ENCODE measurements around the gene APRT.
A peak's percentile ranks its signal among the peaks of the same experiment; 100 is the strongest.

The APRT gene

DNA sequence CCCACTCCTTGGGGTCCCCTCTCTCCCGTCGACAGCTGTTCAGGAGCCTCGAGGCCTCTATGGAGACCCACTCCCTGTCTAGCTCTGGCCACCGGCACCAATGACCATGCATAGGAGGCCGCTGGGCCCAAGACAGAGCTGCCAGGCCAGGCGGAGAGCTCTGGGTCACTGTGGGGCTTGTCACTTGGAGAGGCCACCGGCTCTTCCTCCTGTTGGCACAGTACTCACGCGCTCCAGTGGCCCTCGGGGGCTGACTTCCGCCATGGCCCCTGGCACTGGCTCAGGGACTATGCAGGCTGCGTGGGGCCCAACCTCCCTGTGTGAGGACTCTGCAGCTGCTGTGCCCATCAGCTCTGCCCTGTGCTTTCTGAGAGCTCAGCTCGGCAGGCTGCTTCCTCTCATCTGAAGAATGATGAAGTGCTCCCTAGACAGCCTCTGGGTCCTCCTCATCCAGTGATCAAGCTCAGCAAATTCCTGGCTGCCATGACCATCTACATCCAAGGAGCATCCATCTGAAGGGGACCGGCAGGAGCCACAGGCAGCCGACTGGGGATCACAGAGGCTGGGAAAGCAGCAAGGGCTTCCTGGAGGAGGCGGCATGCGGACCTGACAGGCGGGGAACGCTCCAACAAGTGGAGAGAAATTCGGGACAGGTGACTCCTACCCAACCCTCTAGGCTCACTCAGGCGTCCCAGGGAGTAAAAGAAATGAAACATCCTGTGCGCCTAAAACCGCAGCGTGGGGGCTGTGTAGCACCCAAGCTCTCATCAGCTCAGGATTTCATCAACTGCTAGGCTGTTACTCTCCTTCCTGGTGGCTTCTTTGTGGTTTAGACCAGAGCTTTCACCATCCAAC is 28.2 kb upstream of the APRT start:
- no peaks in the 10 kb centered on the region for H3K27me3 ChIP-seq (ENCODE audit: insufficient read depth, low read length, poor library complexity)
- WGBS (ENCODE audit: extremely low coverage, insufficient coverage, low lambda C conversion rate), result no CpG with 5 or more reads among the region's 24 CpGs
- H3K23ac ChIP-seq (ENCODE audit: low read length), result no peak overlapping the region
- no peak overlapping the region for H3K9ac ChIP-seq (ENCODE audit: low read length)
- no peak overlapping the region for H2BK120ac ChIP-seq (ENCODE audit: low read depth, low read length)
- no peak for DNase-seq
- H2AK5ac ChIP-seq (ENCODE audit: low read length), result no peak overlapping the region
- H3K27ac ChIP-seq (ENCODE audit: low read depth, low read length), result no peak overlapping the region
- H4K5ac ChIP-seq (ENCODE audit: low read length), result no peak overlapping the region
- no peaks in the 10 kb centered on the region for H3K79me1 ChIP-seq (ENCODE audit: low read length)
- no peaks in the 10 kb centered on the region for H3K79me2 ChIP-seq (ENCODE audit: control insufficient read depth, insufficient read depth, low read length)
- no peak overlapping the region for H2BK5ac ChIP-seq (ENCODE audit: low read length)
- H2BK15ac ChIP-seq (replicated peaks; ENCODE audit: low read depth), result no peak overlapping the region
- H3K36me3 ChIP-seq (ENCODE audit: control insufficient read depth, insufficient read depth, low read length), result no peaks in the 10 kb centered on the region
- no peak overlapping the region for H3K56ac ChIP-seq (ENCODE audit: low read length)
- no peak overlapping the region for H4K8ac ChIP-seq (ENCODE audit: low read depth, low read length)
- no peak overlapping the region for H3K4me2 ChIP-seq (ENCODE audit: low read length)
- no peaks in the 10 kb centered on the region for H3K4me1 ChIP-seq (ENCODE audit: control insufficient read depth, low read depth, low read length)
- no peak overlapping the region for H3K4ac ChIP-seq (ENCODE audit: low read depth, low read length)
- no peak overlapping the region for H3K18ac ChIP-seq (ENCODE audit: low read length)
- no peak overlapping the region for H3K4me3 ChIP-seq (ENCODE audit: low read length)

GRCh38 chr16:88839026-88839529 is 27.4 kb upstream of the APRT start:
- Histone ChIP-seq H3K9ac (ENCODE audit: low read length) (no peak overlapping the region), H3K56ac (ENCODE audit: low read length) (no peak overlapping the region), H2BK120ac (ENCODE audit: low read depth, low read length) (no peak overlapping the region), H3K27ac (ENCODE audit: low read depth, low read length) (no peak overlapping the region), H4K8ac (ENCODE audit: low read depth, low read length) (no peak overlapping the region), H3K4me2 (ENCODE audit: low read length) (no peak overlapping the region), H3K4me1 (ENCODE audit: control insufficient read depth, low read depth, low read length) (no peaks in the 10 kb centered on the region), H3K18ac (ENCODE audit: low read length) (no peak overlapping the region), H3K27me3 (ENCODE audit: insufficient read depth, low read length, poor library complexity) (no peaks in the 10 kb centered on the region), H2BK5ac (ENCODE audit: low read length) (no peak overlapping the region), H2AK5ac (ENCODE audit: low read length) (no peak overlapping the region), H3K4me3 (ENCODE audit: low read length) (no peak overlapping the region), H3K79me2 (ENCODE audit: control insufficient read depth, insufficient read depth, low read length) (no peaks in the 10 kb centered on the region), H3K4ac (ENCODE audit: low read depth, low read length) (no peak overlapping the region), H2BK15ac (replicated peaks; ENCODE audit: low read depth) (no peak overlapping the region), H4K5ac (ENCODE audit: low read length) (no peak overlapping the region), H3K23ac (ENCODE audit: low read length) (no peak overlapping the region), H3K36me3 (ENCODE audit: control insufficient read depth, insufficient read depth, low read length) (no peaks in the 10 kb centered on the region), H3K79me1 (ENCODE audit: low read length) (no peaks in the 10 kb centered on the region)
- no CpG with 5 or more reads among the region's 39 CpGs for WGBS (ENCODE audit: extremely low coverage, insufficient coverage, low lambda C conversion rate)
- DNase-seq, result peak; percentile 19

DNA sequence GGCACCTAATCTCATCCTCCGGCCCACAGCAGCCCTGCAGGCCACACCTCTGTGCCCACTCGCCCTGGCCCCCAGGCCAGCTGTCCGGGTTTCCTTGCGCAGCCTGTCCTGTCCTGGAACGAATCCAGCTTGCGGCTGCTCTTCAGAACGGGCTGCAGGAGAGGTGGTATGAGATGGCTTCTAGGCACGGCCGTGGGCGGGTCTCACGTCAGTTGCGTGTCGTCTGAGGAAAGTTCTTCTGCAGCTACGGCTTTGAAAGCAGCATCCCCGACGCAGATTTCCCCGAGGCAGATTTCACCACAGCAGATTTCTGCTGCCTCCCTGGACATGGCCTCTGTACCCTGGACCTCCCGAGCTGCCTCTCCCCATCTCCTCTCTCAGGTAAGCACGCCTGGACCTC is 26.8 kb upstream of the APRT start:
- H3K27me3 ChIP-seq (ENCODE audit: insufficient read depth, low read length, poor library complexity), result no peaks in the 10 kb centered on the region
- no CpG with 5 or more reads among the region's 19 CpGs for WGBS (ENCODE audit: extremely low coverage, insufficient coverage, low lambda C conversion rate)
- H3K79me1 ChIP-seq (ENCODE audit: low read length), result no peaks in the 10 kb centered on the region

GRCh38 chr16:88837806-88838205 is 26.1 kb upstream of the APRT start:
- Histone ChIP-seq H3K9ac (ENCODE audit: low read length) (no peak overlapping the region), H2BK120ac (ENCODE audit: low read depth, low read length) (no peak overlapping the region), H3K36me3 (ENCODE audit: control insufficient read depth, insufficient read depth, low read length) (no peaks in the 10 kb centered on the region), H3K27me3 (ENCODE audit: insufficient read depth, low read length, poor library complexity) (no peaks in the 10 kb centered on the region), H4K5ac (ENCODE audit: low read length) (no peak overlapping the region), H3K18ac (ENCODE audit: low read length) (no peak overlapping the region), H3K4me2 (ENCODE audit: low read length) (no peak overlapping the region), H3K4me3 (ENCODE audit: low read length) (no peak overlapping the region), H3K4me1 (ENCODE audit: control insufficient read depth, low read depth, low read length) (no peaks in the 10 kb centered on the region), H2BK5ac (ENCODE audit: low read length) (no peak overlapping the region), H3K56ac (ENCODE audit: low read length) (no peak overlapping the region), H3K23ac (ENCODE audit: low read length) (no peak overlapping the region), H2AK5ac (ENCODE audit: low read length) (no peak overlapping the region), H3K27ac (ENCODE audit: low read depth, low read length) (no peak overlapping the region), H3K4ac (ENCODE audit: low read depth, low read length) (no peak overlapping the region), H2BK15ac (replicated peaks; ENCODE audit: low read depth) (no peak overlapping the region), H3K79me2 (ENCODE audit: control insufficient read depth, insufficient read depth, low read length) (no peaks in the 10 kb centered on the region), H4K8ac (ENCODE audit: low read depth, low read length) (no peak overlapping the region), H3K79me1 (ENCODE audit: low read length) (no peaks in the 10 kb centered on the region)
- no peak for DNase-seq
- WGBS (ENCODE audit: extremely low coverage, insufficient coverage, low lambda C conversion rate), result no CpG with 5 or more reads among the region's 20 CpGs

More for the DNA sequence above, 26.8 kb upstream of the APRT start:
- H3K56ac ChIP-seq (ENCODE audit: low read length), result no peak overlapping the region
- H3K36me3 ChIP-seq (ENCODE audit: control insufficient read depth, insufficient read depth, low read length), result no peaks in the 10 kb centered on the region
- no peak overlapping the region for H4K8ac ChIP-seq (ENCODE audit: low read depth, low read length)
- no peak overlapping the region for H4K5ac ChIP-seq (ENCODE audit: low read length)
- no peak overlapping the region for H3K18ac ChIP-seq (ENCODE audit: low read length)
- no peak overlapping the region for H2BK5ac ChIP-seq (ENCODE audit: low read length)
- H3K27ac ChIP-seq (ENCODE audit: low read depth, low read length), result no peak overlapping the region
- H3K4me3 ChIP-seq (ENCODE audit: low read length), result no peak overlapping the region
- H3K4me2 ChIP-seq (ENCODE audit: low read length), result no peak overlapping the region
- no peak for DNase-seq
- no peaks in the 10 kb centered on the region for H3K4me1 ChIP-seq (ENCODE audit: control insufficient read depth, low read depth, low read length)
- H2AK5ac ChIP-seq (ENCODE audit: low read length), result no peak overlapping the region
- no peak overlapping the region for H3K4ac ChIP-seq (ENCODE audit: low read depth, low read length)
- no peaks in the 10 kb centered on the region for H3K79me2 ChIP-seq (ENCODE audit: control insufficient read depth, insufficient read depth, low read length)
- H2BK15ac ChIP-seq (replicated peaks; ENCODE audit: low read depth), result no peak overlapping the region
- H2BK120ac ChIP-seq (ENCODE audit: low read depth, low read length), result no peak overlapping the region
- no peak overlapping the region for H3K9ac ChIP-seq (ENCODE audit: low read length)
- H3K23ac ChIP-seq (ENCODE audit: low read length), result no peak overlapping the region

GRCh38 chr16:88836791-88837190 is 25.1 kb upstream of the APRT start:
- no peak for DNase-seq
- no peaks in the 10 kb centered on the region for H3K27me3 ChIP-seq (ENCODE audit: insufficient read depth, low read length, poor library complexity)
- no peak overlapping the region for H3K27ac ChIP-seq (ENCODE audit: low read depth, low read length)
- no peaks in the 10 kb centered on the region for H3K36me3 ChIP-seq (ENCODE audit: control insufficient read depth, insufficient read depth, low read length)
- no peak overlapping the region for H3K4ac ChIP-seq (ENCODE audit: low read depth, low read length)
- H3K79me2 ChIP-seq (ENCODE audit: control insufficient read depth, insufficient read depth, low read length), result no peaks in the 10 kb centered on the region
- no peak overlapping the region for H2BK120ac ChIP-seq (ENCODE audit: low read depth, low read length)
- no CpG with 5 or more reads among the region's 17 CpGs for WGBS (ENCODE audit: extremely low coverage, insufficient coverage, low lambda C conversion rate)
- H3K9ac ChIP-seq (ENCODE audit: low read length), result no peak overlapping the region
- no peak overlapping the region for H2AK5ac ChIP-seq (ENCODE audit: low read length)
- H3K4me1 ChIP-seq (ENCODE audit: control insufficient read depth, low read depth, low read length), result no peaks in the 10 kb centered on the region
- no peak overlapping the region for H3K56ac ChIP-seq (ENCODE audit: low read length)
- no peak overlapping the region for H3K4me3 ChIP-seq (ENCODE audit: low read length)
- no peak overlapping the region for H2BK15ac ChIP-seq (replicated peaks; ENCODE audit: low read depth)
- H2BK5ac ChIP-seq (ENCODE audit: low read length), result no peak overlapping the region
- H4K8ac ChIP-seq (ENCODE audit: low read depth, low read length), result no peak overlapping the region
- H3K23ac ChIP-seq (ENCODE audit: low read length), result no peak overlapping the region
- no peak overlapping the region for H4K5ac ChIP-seq (ENCODE audit: low read length)
- H3K4me2 ChIP-seq (ENCODE audit: low read length), result no peak overlapping the region
- no peaks in the 10 kb centered on the region for H3K79me1 ChIP-seq (ENCODE audit: low read length)
- no peak overlapping the region for H3K18ac ChIP-seq (ENCODE audit: low read length)

Data from mesendoderm (in vitro differentiated cells).